Liver (tissue), 3 donors: Measurements from ENCODE around the gene APOBEC3F.

Experiments used
- GABPA ChIP-seq, 2 donors: IDR thresholded peaks in 1 of 2; conservative IDR thresholded peaks in 1 of 2; 2 replicates each; pipeline ENCODE4 v1.6.1; 2016; ENCODE audit warnings: antibody characterized with exemption in 2 of 2, mild to moderate bottlenecking in 1 of 2, moderate library complexity in 1 of 2
- RAD21 ChIP-seq, 2 donors: IDR thresholded peaks; 2 replicates each; pipeline ENCODE4 v1.6.1; 2016; ENCODE audit warnings: antibody characterized with exemption in 2 of 2, mild to moderate bottlenecking in 2 of 2
- RXRA ChIP-seq, 2 donors: IDR thresholded peaks; 2 replicates each; pipeline ENCODE4 v1.6.1; 2017 to 2018; ENCODE audit warnings: antibody characterized with exemption in 2 of 2, mild to moderate bottlenecking in 1 of 2
- SP1 ChIP-seq: IDR thresholded peaks from 2 replicates; pipeline ENCODE4 v1.6.1; 2018; ENCODE audit warnings: antibody characterized with exemption, mild to moderate bottlenecking
- TAF1 ChIP-seq: conservative IDR thresholded peaks from 2 replicates; pipeline ENCODE4 v1.6.1; 2016; ENCODE audit warnings: antibody characterized with exemption, mild to moderate bottlenecking
- YY1 ChIP-seq: IDR thresholded peaks from 2 replicates; pipeline ENCODE4 v1.6.1; 2016; ENCODE audit warnings: antibody characterized with exemption, mild to moderate bottlenecking
- TF ChIP-seq, protein P1 (sequence below): fragments of 150-350 bp; IDR thresholded peaks from 2 replicates; pipeline ENCODE4 v1.5.1; 2017; ENCODE audit warnings: improper control_type of control experiment, low read depth, low read length; ENCODE audit not compliant: missing input control
- donor health status: healthy.
- donor health status: healthy.

DNA sequence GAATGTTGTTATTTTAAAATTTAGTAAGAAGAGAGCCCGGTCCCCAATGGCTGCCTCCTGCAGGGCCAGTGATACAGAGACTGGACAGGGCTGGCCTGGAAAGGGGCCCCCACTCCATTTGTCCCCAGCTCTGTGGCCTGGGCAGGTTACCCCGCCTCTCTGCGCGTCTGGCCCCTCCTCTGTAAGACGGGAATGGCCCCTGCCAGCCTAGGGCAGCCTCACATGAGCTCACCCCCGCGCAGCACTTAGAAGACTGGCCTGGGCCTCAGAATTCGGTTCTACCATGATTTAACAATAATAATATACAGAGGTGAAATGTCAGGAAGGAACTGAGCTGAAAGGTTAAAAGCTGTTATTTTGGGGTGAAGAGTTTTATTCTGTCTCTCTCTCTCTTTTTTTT is 37.7 kb downstream of the APOBEC3F start:
- TF ChIP-seq, protein P1, sequence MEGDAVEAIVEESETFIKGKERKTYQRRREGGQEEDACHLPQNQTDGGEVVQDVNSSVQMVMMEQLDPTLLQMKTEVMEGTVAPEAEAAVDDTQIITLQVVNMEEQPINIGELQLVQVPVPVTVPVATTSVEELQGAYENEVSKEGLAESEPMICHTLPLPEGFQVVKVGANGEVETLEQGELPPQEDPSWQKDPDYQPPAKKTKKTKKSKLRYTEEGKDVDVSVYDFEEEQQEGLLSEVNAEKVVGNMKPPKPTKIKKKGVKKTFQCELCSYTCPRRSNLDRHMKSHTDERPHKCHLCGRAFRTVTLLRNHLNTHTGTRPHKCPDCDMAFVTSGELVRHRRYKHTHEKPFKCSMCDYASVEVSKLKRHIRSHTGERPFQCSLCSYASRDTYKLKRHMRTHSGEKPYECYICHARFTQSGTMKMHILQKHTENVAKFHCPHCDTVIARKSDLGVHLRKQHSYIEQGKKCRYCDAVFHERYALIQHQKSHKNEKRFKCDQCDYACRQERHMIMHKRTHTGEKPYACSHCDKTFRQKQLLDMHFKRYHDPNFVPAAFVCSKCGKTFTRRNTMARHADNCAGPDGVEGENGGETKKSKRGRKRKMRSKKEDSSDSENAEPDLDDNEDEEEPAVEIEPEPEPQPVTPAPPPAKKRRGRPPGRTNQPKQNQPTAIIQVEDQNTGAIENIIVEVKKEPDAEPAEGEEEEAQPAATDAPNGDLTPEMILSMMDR: no peak
- no peak for TF ChIP-seq SP1
- TF ChIP-seq GABPA (IDR thresholded peaks at IDR 0.05 in 1 of 2, conservative IDR thresholded peaks at IDR 0.05 in 1 of 2): no peak
- TF ChIP-seq TAF1: no peak
- TF ChIP-seq RXRA (IDR thresholded peaks at IDR 0.05): no peak
- no peak for TF ChIP-seq YY1
- no peak for TF ChIP-seq RAD21 (IDR thresholded peaks at IDR 0.05)
